Fibroblast of lung (primary cell): ENCODE results near the gene CDH12. TPM values are rescaled to one million over a fixed set of nuclear protein-coding genes. Genes with fewer than 3 reads are reported as not detected.
"Not testable (repeated sequence)": the region's sequence is repeated elsewhere in the genome, so short reads cannot be mapped to it uniquely, and the experiment has no call there.

Source experiments
- DNase-seq, 2 donors: peaks; one replicate each; pipeline versions ENCODE4 v3.0.0 to v3.0.0-alpha.2; 2010; ENCODE audit warnings: low read depth in 2 of 2
- H2AFZ ChIP-seq: 2 replicates; pipeline ENCODE4 v1.5.1; 2012; ENCODE audit warnings: low read length, control low read depth, inconsistent platforms
- H3K27ac ChIP-seq: 2 replicates; pipeline ENCODE4 v1.5.1; 2011; ENCODE audit warnings: low read length, control low read depth; ENCODE audit not compliant: insufficient read depth
- H3K27me3 ChIP-seq: 2 replicates; pipeline ENCODE4 v1.5.1; 2011; ENCODE audit warnings: mild to moderate bottlenecking, low read length; ENCODE audit not compliant: control insufficient read depth, insufficient read depth
- H3K36me3 ChIP-seq: 2 replicates; pipeline ENCODE4 v1.5.1; 2011; ENCODE audit warnings: low read length; ENCODE audit not compliant: control insufficient read depth, insufficient read depth
- H3K4me1 ChIP-seq: 2 replicates; pipeline ENCODE4 v1.5.1; 2011; ENCODE audit warnings: low read length; ENCODE audit not compliant: control insufficient read depth, insufficient read depth; ENCODE audit errors: extremely low read depth
- H3K4me2 ChIP-seq: 2 replicates; pipeline ENCODE4 v1.5.1; 2011; ENCODE audit warnings: low read length, control low read depth; ENCODE audit not compliant: insufficient read depth; ENCODE audit errors: extremely low read depth
- H3K4me3 ChIP-seq, 4 experiments: fragments of 200-600 bp in 1 of 4; sonication (generic) in 1 of 4; replicated peaks in 1 of 4; 2 replicates each; pipeline ENCODE4 v1.5.1; 2011 to 2016; ENCODE audit warnings: low read length in 4 of 4, low read depth in 3 of 4, mild to moderate bottlenecking in 3 of 4, control low read depth in 2 of 4, inconsistent platforms in 1 of 4, mixed read lengths in 1 of 4; ENCODE audit not compliant: insufficient read depth in 1 of 4; ENCODE audit errors: control extremely low read depth in 1 of 4
- H3K79me2 ChIP-seq: 2 replicates; pipeline ENCODE4 v1.5.1; 2012; ENCODE audit warnings: mild to moderate bottlenecking, low read length, inconsistent platforms; ENCODE audit not compliant: control insufficient read depth, insufficient read depth
- H3K9ac ChIP-seq: 2 replicates; pipeline ENCODE4 v1.5.1; 2011; ENCODE audit warnings: mild to moderate bottlenecking, low read length, control low read depth; ENCODE audit not compliant: insufficient read depth
- H3K9me3 ChIP-seq: 2 replicates; pipeline ENCODE4 v1.5.1; 2012; ENCODE audit warnings: low read depth, low read length; ENCODE audit not compliant: control insufficient read depth, insufficient read depth
- H4K20me1 ChIP-seq: 2 replicates; pipeline ENCODE4 v1.5.1; 2011; ENCODE audit warnings: low read length; ENCODE audit not compliant: control insufficient read depth, insufficient read depth; ENCODE audit errors: extremely low read depth
- CTCF ChIP-seq, 2 donors: IDR thresholded peaks in 1 of 2; conservative IDR thresholded peaks in 1 of 2; 1 replicate in 1 of 2; 2 replicates in 1 of 2; pipeline ENCODE4 v1.5.1; 2011 to 2012; ENCODE audit warnings: low read length in 2 of 2, control low read depth in 1 of 2, inconsistent platforms in 1 of 2, low read depth in 1 of 2, mild to moderate bottlenecking in 1 of 2
- EZH2 ChIP-seq: IDR thresholded peaks from 2 replicates; pipeline ENCODE4 v1.5.1; 2012; ENCODE audit warnings: low read length, control low read depth, mild to moderate bottlenecking; ENCODE audit errors: missing control alignments
- polyA plus RNA-seq, 2 donors: library from polyadenylated mRNA; depleted of rRNA in 1 of 2; stranded (reverse) in 1 of 2; unstranded in 1 of 2; fragments of >200 nt; gene quantifications; 2 replicates each; pipeline ENCODE4 v1.2.1, GENCODE V29; 2011 to 2012; ENCODE audit warnings: missing spikeins in 1 of 2
- total RNA-seq: library from RNA; depleted of rRNA; stranded (reverse); fragments of >200 nt; gene quantifications from 2 replicates; pipeline ENCODE4 v1.2.1, GENCODE V29; 2014

CDH12 gene
- total and polyA plus RNA-seq, 2 donors (not counting 1 experiment from before 2014, with no cell fraction given) = 0.02 TPM; not detected in 1

GRCh38 chr5:22539762-22540161 is 313.4 kb downstream of the CDH12 start:
- H3K9ac ChIP-seq = no peak overlapping the region
- no peaks in the 10 kb centered on the region for H4K20me1 ChIP-seq
- H3K4me1 ChIP-seq = no peaks in the 10 kb centered on the region
- H3K4me3 ChIP-seq = no peak overlapping the region
- H3K9me3 ChIP-seq = no peaks in the 10 kb centered on the region
- no peak for TF ChIP-seq EZH2
- no peak for TF ChIP-seq CTCF (conservative IDR thresholded peaks at IDR 0.05 in 1 of 2, IDR thresholded peaks at IDR 0.05 in 1 of 2; ENCODE audit: low read depth in 1 of 2, low read length in 2 of 2)
- H2AFZ ChIP-seq = no peak overlapping the region
- H3K4me2 ChIP-seq = no peak overlapping the region
- H3K36me3 ChIP-seq = no peaks in the 10 kb centered on the region
- H3K27ac ChIP-seq = no peak overlapping the region
- H3K27me3 ChIP-seq = no peaks in the 10 kb centered on the region
- H3K79me2 ChIP-seq = no peaks in the 10 kb centered on the region
- no peak for DNase-seq

GRCh38 chr5:22531986-22532385 is 321.2 kb downstream of the CDH12 start:
- H2AFZ ChIP-seq = no peak overlapping the region
- H3K9ac ChIP-seq = no peak overlapping the region
- H3K36me3 ChIP-seq = no peaks in the 10 kb centered on the region
- H3K27me3 ChIP-seq = no peaks in the 10 kb centered on the region
- H3K4me1 ChIP-seq = no peaks in the 10 kb centered on the region
- DNase-seq = no peak
- H3K9me3 ChIP-seq = no peaks in the 10 kb centered on the region
- H3K27ac ChIP-seq = no peak overlapping the region
- no peak for TF ChIP-seq CTCF (conservative IDR thresholded peaks at IDR 0.05 in 1 of 2, IDR thresholded peaks at IDR 0.05 in 1 of 2; ENCODE audit: low read depth in 1 of 2, low read length in 2 of 2)
- TF ChIP-seq EZH2 = no peak
- H3K4me3 ChIP-seq = no peak overlapping the region
- no peaks in the 10 kb centered on the region for H3K79me2 ChIP-seq
- no peak overlapping the region for H3K4me2 ChIP-seq
- no peaks in the 10 kb centered on the region for H4K20me1 ChIP-seq

- H3K36me3 ChIP-seq = no peaks in the 10 kb centered on the region
- no peak overlapping the region for H3K9ac ChIP-seq
- no peak overlapping the region for H2AFZ ChIP-seq
- no peak overlapping the region for H3K4me3 ChIP-seq
- TF ChIP-seq EZH2 (no peak), CTCF (conservative IDR thresholded peaks at IDR 0.05 in 1 of 2, IDR thresholded peaks at IDR 0.05 in 1 of 2; ENCODE audit: low read depth in 1 of 2, low read length in 2 of 2) (no peak)
- no peak overlapping the region for H3K27ac ChIP-seq
- H3K4me2 ChIP-seq = no peak overlapping the region
- no peaks in the 10 kb centered on the region for H3K27me3 ChIP-seq
- no peaks in the 10 kb centered on the region for H3K4me1 ChIP-seq
- H3K79me2 ChIP-seq = no peaks in the 10 kb centered on the region
- H4K20me1 ChIP-seq = no peaks in the 10 kb centered on the region
- H3K9me3 ChIP-seq = no peaks in the 10 kb centered on the region
- peak; percentile 4 to 56 for DNase-seq
Measured at GRCh38 chr5:22521521-22521920, 331.6 kb downstream of the CDH12 start.

GRCh38 chr5:22516497-22516896 is 336.6 kb downstream of the CDH12 start:
- not testable (repeated sequence) for H3K9ac ChIP-seq, DNase-seq, H3K79me2 ChIP-seq, H3K4me1 ChIP-seq, H3K27ac ChIP-seq, H3K36me3 ChIP-seq, H3K4me3 ChIP-seq, H3K27me3 ChIP-seq, H2AFZ ChIP-seq, H3K4me2 ChIP-seq, H3K9me3 ChIP-seq, H4K20me1 ChIP-seq
